SH-SY5Y (cell line): ENCODE measurements around the gene GSC.

ENCODE experiments used
- GATA2 ChIP-seq: IDR thresholded peaks from 2 replicates; pipeline ENCODE4 v1.6.1; 2011; ENCODE audit warnings: mild to moderate bottlenecking, low read depth, low read length
- GATA3 ChIP-seq: IDR thresholded peaks from 2 replicates; pipeline ENCODE4 v1.6.1; 2011; ENCODE audit warnings: low read depth, mild to moderate bottlenecking, low read length, moderate library complexity

DNA sequence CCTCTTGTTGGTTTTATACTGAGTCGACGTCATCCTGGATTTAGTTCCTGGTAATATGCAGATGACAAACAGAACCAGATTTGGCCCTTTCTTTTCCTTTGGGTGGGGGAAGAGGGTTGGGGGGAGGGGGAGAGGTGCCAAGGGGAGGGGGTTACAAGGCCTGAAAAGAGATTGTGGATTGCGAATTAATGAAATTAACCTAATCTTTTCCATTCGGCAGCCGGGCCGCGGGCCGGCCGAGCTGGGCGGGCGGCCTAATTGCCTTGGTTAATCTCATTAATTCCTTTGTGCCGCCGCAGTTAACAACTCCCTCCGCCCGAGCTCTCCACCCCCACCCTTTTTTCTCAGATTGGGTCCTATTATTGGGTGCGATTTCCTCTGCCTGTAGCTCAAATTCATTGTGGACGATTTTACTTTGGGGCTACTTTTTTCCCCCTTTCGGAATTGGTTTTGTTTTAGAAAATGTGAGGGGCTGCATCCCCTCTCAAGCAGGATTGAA lies 387 bp upstream of the GSC start:
- TF ChIP-seq GATA2, result no peak
- no peak for TF ChIP-seq GATA3
